GM21786 (cell line): ENCODE results near the gene SH2D6.
"Not testable (repeated sequence)": the region's sequence is repeated elsewhere in the genome, so short reads cannot be mapped to it uniquely, and the experiment has no call there.

ENCODE experiments used
- ATAC-seq: cut with Tn5 transposase; IDR thresholded peaks from one replicate; pipeline ENCODE4 v1.9.1; 2021; ENCODE audit not compliant: unreplicated experiment

The SH2D6 gene

DNA sequence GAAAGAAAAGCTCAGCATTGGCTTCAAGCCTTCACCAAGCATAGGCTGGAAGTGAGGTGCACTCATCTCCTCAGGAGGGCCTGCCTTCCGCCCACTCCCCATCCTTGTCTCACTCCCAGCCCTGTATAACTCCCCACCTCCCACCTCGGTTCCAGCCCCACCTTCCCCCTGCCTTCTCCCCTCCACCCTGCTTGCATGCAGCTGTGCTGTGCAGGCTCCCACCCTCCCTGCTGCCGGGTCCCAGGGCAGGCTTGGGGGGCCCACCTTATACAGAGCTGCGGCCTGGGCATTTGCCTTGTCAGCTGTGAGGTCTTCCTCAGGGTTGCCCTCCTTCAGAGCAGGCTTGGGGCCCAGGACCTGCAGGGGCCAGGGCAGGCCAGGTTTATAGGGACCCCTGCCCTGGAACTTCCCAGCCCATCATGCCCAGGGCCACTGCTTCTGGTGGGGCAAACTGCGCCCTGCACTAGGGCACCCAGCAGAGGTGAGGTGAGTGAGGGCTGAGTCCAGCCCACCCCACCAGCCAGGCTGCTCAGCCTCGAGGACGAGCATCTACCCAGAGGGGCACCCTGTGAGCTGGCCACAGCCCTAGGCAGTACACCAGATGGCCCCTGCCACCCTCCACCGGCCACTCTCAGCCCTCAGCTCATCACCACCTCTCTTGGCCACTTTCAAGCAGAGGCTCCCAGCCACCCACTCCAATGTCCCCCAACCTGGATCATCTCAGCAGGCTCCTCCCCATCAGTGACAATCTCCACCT, 19.9 kb upstream of the SH2D6 start:
- no peak for ATAC-seq

DNA sequence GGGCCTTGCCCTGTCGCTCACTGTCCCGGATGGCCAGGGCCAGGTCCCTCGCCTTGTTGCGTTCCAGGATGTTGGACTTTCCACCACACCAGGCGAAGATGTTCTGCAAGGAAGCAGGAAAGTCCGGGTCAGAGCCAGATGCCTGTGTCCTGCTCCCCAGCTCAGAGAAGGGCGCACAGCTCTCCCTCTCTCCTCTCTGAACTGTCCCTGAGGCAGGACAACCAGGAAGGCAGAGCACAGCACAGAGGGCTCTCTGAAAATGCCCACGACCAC, 19.4 kb upstream of the SH2D6 start:
- no peak for ATAC-seq

DNA sequence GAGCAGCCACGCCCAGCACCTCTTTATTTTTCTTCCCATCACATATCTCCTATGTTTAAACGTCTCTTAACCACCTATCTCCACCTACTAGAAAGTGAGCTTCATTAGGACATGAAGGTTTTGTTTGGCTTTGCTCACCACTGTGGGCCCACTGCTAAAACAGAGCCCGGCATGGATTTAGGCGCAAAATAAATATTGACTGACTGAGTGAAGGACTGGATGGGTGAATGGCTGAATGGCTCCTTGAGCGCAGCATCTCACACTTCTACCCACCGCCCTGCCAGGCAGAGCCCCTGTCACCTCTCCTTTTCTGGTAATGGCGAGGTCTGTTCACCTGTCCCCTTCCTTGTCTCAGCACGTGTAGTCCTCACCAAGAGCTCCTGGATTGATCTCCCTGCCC, 18.5 kb upstream of the SH2D6 start:
- no peak for ATAC-seq

DNA sequence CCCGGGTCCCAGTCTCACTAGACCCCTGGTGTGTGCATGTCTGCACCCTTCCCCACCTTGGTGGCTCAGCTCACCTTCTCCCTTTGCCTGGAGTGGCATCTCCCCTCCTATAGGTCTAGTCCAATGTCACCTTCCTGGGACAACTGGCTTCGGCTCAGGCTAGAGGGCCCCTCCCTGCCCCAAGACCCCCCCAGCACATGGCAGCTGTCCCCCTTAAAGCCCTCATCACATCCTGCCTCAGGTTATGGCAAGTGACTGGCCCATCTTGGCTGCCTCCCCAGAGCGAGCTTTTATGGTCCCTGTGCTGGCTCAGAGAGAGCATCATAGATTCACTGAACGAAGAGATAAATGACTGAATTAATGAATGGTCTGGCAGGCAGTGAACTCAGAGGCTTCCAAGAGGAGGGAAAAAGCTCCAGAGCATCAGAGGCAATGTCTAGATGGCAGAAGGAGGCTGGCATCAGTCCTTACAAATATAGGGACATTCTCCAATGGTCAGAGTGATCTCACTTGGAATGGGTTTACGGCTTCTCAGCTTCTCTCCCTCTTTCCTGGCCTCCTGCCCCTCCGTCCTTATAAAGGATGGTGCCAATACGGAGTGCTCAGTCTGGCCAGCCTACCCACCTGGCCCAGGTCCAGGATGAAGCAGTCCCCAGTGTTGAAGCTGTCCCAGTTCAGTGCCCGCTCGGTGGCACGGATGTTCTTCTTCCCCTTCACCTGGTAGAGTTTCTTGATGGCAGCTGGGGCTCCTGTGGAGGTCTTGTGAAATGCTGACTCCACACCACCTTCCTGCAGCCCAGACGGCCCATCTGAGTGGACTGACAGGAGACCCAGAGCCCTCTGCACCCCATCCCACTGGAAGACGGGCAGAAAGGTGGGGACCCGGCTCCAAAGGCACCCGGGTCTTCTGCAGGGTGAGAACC, 17.7 kb upstream of the SH2D6 start:
- ATAC-seq, result no peak

DNA sequence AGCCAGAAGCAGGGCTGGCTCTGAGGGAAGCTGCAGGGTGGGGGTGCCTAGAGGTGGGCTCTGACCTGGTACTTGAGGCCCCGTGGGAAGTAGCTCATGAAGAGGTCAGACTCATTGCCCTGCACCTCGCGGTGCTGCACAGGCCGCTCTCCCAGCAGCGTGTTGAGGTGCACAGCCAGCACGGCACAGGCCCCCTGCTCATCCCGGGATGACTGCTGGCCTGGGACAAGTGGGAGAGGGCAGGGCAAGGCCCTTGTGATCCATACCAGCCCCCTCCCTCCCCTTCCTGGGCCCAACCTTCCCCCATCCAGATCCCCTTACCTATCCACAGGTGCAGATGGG, 17.1 kb upstream of the SH2D6 start:
- no peak for ATAC-seq

DNA sequence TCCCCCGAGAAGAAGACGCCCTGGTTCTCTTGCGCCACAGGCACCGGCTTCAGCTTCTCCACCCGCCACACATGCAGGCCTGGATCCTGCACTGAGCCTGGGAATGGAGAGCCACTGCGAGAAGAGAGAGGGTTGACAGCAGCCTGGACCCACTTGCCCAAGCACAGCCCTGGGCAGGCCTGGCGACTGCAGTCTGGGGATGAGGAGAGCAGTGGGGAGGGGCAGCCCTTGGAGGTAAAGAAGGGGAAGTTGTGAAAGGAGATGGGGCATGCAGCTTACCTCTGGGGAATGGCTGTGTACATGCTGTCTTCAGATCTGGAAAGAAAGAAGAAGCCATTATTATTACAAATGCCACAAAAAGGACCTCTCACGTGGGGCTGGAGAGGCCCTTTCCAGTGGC, 16.7 kb upstream of the SH2D6 start:
- no peak for ATAC-seq

DNA sequence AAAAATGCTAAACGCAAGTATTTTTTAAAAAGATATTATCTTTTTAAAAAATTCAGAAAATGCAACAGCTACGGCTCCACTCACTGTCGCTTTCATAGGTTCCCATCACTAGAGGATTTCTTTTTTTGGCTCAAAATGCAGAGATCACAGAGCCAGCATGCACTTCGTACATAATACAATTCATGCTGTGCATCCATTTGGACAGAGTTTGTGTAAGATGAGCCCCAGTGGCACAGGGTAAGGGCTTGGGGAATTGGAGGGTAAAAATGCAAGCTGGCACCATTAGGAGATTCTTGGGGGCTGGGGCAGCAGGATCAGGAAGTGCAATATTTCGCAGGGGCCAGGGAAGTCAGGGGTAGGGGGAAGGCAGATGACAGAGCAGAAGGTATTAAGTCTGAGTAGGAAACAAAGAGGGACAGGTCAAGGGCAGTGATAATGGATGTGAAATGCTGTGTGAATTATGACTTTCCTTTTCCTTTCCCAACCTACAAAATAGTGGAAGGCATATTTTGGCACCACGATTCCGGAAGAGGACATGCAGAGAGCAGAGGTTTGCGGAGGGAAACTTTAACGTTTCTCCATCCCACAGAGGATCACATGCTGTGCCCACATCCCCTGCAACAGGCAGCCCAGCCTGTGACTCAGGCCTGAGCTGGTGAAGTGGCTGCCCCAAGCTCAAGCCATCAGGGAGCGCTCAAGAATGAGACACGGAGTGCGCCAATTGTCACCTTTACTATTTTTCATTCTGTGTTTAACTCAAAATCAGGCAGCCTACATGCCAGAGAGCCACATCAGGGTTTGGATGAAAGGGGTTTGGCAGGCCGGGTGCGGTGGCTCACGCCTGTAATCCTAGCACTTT, 13.1 kb upstream of the SH2D6 start:
- ATAC-seq, result peak; percentile 42

DNA sequence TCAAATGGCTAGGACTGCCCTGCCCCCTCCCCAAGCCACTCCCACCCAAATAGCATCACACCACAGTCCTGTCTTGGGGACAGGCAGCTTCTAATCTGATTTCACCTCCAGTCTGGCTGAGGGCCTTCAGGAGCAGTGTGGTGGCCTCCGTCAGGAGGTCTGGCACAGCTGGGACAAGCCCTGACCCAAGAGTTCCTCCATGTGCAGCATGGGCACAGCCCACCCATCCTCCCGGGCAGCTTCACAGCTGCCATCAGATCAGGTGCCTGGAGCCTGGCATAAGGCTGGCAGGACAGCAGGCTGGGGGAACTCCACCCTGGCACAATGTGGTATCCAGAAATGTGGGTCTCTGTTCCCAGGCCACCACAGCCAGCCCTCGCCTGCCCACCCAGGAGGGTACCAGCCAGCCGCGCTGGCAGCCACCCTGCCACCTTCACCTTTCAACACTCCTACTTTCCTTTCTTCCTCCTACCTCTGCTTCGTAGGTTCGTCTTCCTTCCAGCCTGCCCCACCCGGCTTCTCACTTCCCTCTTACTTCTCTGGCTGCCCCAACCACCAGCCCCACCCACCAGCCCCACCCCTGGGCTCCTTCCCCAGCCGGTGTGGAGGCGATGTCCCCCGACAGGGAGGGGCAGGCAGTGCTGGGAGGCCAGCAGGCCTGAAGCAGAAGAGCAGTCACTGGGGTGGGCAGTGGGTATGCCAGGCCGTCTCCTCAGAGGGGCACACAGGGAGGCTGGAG, 8.5 kb upstream of the SH2D6 start, which contains the start of gene CAPG:
Gene CAPG, minus strand, starts transcription at position 522 of the 739 bp plus-strand sequence. CDS start 8,221 bp downstream, outside the sequence.
- ATAC-seq, result peak; percentile 66

DNA sequence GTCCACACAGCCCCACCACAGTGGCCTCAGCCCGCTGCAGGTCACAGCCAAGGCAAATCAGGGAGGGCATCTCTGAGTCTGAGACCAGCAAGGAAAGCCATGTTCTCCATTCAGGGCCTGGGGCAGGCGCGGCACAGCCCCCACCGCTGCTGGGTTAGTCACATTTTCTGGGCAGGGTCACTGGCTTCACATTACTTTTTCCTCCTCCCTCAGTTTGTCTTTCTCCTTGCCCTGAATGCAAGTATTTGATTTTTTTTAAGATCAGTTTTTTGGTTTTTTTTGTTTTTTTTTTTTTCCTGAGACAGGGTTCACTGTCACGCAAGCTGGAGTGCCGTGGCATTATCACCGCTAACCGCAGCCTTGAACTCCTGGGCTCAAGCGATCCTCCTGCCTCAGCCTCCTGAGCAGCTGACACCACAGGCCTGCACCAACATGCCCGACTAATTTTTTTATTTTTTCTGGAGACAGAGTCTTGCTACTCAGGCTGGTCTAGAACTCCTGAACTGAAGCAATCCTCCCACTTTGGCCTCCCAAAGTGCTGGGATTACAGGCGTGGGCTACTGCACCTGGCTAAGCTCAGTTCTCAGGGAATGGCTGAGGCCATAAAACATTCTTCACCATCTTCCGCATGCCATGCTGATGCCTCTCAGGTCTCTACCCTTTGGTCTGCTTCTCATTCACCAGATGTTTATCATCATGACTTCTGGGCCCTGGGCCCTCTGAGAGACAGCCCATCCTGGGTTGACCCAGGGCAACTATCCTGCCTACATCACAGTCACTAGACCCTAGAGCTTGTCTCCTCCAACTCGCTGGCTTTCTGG, 7.7 kb upstream of the SH2D6 start:
- ATAC-seq, result peak; percentile 5

DNA sequence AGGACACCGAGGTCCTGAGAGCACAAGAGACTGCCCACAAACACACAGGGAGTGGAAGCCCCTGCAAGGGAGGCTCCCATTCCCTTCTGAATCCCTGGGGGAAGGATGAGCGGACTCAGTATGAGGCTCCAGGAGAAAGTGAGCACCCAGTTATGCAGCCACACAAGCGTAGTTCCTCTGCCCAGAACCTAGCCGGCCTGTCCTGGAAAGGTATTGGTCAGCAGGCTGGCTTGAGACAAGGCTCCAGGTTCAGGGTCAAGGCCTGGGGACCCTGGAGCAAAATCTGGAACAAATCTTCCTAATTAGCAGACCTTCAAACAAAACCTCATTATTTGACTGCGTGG, 7.1 kb upstream of the SH2D6 start:
- ATAC-seq, result no peak

DNA sequence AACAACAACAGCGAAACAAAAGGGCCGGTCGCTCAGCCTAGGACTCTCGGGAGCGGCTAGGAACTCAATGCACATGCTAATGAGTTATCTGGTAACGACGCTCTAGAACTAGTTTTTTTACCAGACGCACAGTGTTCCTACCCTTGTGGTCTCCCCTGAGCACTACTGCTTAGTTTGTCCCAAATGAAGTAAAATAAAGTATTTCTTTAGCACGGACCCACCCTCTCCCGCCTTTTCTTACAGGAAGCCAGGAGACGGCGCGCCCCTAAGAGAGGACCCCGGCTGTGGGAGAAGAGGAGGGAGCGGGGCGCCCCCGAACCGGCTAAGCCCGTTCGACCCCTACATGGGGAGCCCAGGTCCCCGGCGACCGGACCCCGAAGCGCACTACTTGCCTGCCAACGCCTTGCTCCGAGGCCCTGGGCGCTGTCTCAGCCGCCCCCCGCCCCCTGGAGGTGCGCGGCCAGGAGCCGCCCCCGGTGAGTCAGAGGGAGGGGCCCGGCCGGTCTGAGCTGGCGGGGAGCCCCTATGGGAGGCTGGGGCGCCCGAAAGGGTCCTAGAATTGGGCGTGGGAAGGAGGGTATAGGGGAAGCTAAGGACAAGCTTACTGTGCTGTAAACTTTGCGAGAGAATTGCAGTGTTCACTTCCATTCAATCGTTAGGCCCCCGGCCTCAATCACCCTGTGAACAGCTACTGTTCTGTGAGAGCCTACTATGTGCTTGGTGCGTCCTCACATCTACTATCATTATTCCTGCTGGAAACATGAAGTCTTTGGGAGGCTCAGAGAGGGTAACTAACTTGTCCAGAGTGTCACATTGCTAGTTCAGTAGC, 4.7 kb upstream of the SH2D6 start:
- ATAC-seq, result no peak

DNA sequence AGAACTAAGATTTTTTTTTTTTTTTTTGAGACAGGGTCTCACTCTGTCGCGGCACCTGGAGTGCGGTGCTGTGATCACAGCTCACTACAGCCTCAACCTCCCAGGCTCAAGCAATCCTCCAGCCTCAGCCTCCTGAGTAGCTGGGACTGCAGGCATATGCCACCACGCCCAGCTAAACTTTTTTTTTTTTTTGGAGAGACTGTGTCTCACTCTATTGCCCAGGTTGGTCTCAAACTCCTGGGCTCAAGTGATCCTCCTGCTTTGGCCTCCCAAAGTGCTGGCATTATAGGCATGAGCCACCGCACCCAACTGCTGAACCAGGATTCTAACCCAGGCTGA, 4.1 kb upstream of the SH2D6 start:
- ATAC-seq, result not testable (repeated sequence)

DNA sequence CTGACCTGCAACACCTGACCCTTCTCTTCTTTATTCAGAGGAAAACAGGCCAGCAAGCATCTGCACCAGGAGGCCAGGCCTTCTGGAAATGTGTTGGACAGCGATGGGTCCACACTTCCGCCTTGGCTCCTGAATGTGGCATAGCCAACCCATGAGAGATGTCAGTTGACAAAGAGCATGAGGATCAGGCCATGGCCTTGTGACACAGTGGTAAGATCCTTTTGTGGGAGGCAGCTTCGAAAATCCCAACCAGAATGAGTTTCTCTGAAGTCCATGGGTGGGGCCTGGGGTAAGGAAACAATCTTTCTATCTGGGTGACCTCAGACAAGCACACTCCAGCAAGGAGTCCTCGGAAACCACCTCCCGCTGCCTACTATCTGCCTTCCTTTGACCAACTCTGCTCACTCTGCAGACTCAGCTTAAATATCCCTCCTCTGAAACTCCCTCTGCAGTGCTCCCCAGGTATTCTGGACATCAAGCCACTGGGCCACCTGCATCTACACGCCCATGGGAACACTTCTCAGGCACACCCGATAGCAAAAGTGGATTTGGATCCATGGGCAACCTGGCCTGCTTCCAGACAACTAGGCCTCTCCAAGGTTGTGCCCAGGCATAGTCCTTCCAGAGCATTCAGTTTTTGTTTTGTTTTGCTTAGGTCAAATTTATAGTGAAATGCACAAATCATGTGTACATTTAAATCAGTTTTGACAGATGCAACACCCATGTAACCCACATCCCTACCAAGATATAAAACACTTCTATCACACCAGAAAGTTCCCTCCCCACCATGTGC, 3.6 kb upstream of the SH2D6 start:
- no peak for ATAC-seq

DNA sequence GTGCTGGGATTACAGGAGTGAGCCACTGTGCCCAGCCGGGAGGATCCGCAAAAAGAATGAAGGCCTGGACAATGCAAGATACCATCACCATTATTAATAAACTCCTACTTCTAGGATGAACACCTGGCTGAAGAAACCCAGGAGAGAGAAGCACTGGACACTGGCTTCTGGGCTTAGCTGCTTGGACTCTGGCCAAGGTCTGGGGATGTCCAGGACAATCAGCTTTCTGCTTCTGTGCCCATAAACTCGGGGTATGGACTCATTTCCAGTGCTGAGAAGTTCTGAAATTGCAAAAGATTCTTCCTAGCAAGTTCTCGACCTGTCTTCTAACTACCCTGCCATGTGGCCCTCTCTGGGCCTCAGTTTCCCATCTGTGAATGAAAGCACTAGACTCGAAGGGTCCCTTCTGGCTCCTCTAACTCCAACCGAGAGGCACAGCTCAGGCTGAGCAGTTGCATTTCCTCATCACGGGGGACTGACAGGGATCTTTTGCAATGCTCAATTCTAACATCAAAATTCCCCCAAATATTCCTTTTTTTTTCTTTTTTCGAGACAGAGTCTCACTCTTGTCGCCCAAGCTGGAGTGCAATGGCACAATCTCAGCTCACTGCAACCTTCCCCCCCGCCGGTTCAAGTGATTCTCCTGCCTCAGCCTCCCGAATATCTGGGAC, 2.4 kb upstream of the SH2D6 start:
- no peak for ATAC-seq

DNA sequence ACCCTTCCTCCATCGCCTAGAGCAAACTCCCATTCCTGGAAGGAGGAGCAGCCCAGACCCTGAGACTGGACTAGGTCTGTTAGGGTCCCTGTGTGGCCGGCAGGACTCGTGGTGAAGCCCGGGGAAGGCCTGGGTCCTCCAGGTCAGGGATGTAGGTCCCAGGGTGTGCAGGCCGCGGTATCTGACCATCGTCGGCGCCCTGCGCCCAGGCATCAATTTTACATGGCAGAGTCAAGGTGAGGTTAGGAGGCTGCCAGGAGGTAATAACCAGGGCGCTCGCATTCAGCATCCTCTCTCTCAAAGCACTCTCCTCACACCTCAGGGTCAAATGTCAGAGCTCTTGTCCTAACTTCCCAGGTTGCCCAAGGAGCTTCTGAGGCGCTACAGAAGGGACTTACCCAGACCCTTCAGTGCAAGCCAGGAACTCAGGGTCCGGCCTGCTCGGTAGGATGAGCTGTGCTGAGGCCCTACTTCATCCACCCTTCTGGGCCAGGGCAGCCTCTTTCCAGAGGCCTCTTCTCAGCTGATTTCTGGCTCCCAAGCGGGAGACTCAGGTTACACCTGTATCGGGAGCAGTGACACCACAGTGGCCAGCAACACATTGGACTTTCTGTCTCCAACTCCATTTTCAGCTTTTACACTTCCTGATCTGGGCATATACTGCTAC, 628 bp downstream of the SH2D6 start:
- ATAC-seq, result no peak

DNA sequence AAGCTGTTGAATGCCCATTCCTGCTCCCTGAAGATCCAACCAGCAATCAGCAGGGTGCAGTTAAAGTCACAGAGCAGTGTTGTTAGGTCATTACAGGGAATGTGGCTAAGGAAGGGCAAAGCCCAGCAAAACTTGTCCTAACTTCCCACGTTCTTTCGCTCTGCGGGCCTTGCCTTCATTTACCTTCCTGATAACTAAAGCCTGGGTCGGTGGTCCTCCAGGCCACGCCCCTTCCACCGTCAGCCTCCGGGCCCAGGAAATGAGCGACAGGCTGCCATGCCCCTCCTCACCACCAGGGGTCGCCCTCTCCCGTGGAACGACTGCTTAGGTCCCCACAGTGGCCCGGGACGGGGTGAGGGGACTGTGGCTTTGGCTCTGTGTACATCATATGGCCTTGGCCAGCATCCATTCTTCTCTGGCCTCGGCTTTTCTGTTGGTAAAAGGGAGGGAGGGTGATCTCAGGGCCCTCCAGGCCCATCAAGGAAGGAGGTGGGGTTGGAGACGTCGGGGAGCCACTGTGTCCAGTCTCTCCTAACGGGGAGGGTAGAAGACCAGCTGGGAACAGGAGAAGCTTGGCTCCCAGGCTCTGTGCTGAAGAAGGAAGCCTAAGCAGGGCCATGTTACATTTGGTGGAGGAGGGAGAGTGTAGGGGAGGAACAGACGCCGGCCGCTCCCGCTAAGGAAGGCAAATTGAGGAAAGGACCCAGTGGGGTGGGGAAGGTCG, 2.2 kb downstream of the SH2D6 start:
- ATAC-seq, result peak; percentile 60
